Fibroblast of villous mesenchyme (primary cell): Measurements from ENCODE around the gene ZNF385B. TPM values are rescaled to one million over a fixed set of nuclear protein-coding genes. Genes with fewer than 3 reads are reported as not detected.

Experiments used
- DNase-seq: peaks from one replicate; pipeline ENCODE4 v3.0.0-alpha.2; 2010; ENCODE audit warnings: low read depth
- H3K4me3 ChIP-seq: 2 replicates; pipeline ENCODE4 v1.5.1; 2011; ENCODE audit warnings: low read depth, mild to moderate bottlenecking, low read length
- total RNA-seq: library from RNA; depleted of rRNA; stranded (reverse); fragments of >200 nt; gene quantifications from 2 replicates; pipeline ENCODE4 v1.2.3, GENCODE V29; 2012
- TF ChIP-seq, protein P1 (sequence below): IDR thresholded peaks from 2 replicates; pipeline ENCODE4 v1.5.1; 2012; ENCODE audit warnings: low read depth, mild to moderate bottlenecking, low read length; ENCODE audit not compliant: insufficient read depth

ZNF385B gene
- total RNA-seq, 1 donor = not detected

- no peak for DNase-seq
- TF ChIP-seq, protein P1, sequence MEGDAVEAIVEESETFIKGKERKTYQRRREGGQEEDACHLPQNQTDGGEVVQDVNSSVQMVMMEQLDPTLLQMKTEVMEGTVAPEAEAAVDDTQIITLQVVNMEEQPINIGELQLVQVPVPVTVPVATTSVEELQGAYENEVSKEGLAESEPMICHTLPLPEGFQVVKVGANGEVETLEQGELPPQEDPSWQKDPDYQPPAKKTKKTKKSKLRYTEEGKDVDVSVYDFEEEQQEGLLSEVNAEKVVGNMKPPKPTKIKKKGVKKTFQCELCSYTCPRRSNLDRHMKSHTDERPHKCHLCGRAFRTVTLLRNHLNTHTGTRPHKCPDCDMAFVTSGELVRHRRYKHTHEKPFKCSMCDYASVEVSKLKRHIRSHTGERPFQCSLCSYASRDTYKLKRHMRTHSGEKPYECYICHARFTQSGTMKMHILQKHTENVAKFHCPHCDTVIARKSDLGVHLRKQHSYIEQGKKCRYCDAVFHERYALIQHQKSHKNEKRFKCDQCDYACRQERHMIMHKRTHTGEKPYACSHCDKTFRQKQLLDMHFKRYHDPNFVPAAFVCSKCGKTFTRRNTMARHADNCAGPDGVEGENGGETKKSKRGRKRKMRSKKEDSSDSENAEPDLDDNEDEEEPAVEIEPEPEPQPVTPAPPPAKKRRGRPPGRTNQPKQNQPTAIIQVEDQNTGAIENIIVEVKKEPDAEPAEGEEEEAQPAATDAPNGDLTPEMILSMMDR = no peak
Observed at GRCh38 chr2:179550849-179551248, 310.6 kb downstream of the ZNF385B start.

DNA sequence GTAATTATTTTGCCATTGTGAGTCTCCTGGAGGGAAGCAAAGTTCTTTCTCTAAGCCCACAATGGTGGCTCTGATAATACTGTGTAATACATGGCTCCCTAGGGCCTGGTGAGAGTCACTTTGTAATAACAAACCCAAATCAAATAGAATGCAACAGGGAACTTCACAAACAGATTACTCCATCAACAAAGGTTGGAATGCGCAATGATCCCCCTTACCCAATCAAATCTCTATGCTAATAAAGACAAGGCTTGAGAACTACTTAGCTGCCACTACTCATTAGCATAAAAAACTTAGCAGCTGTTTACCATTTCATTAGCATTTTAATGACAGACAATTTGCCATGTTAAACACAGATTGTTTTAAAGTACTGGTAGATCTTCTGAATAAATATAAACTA is 311.2 kb downstream of the ZNF385B start:
- TF ChIP-seq, protein P1 = no peak
- H3K4me3 ChIP-seq = no peak overlapping the region
- no peak for DNase-seq

More at GRCh38 chr2:179550849-179551248, 310.6 kb downstream of the ZNF385B start:
- no peak overlapping the region for H3K4me3 ChIP-seq

- TF ChIP-seq, protein P1 = no peak
Observed at GRCh38 chr2:179546656-179547055, 314.8 kb downstream of the ZNF385B start.

DNA sequence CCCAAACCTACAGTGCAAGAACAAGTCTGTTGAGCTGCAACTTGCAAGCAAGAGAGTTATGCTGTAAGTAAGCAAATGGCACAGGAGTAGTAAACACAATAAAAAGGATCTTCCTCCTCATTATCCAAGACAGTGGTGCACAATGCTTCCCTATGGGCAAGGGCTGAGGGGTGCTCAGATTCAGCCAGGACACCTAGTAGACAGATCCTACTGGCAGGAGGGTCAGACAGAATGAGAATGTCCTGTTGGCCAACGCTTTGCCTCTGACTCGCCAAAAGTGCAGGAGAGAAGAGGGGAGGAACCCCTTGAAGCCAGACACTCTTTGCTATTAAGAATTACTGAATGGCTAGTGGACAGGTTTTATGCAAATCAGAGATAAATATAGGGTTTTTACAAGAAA is 316.4 kb downstream of the ZNF385B start:
- H3K4me3 ChIP-seq = no peak overlapping the region
- DNase-seq = no peak
- TF ChIP-seq, protein P1 = no peak

More at GRCh38 chr2:179546656-179547055, 314.8 kb downstream of the ZNF385B start:
- no peak for DNase-seq
- H3K4me3 ChIP-seq = no peak overlapping the region

DNA sequence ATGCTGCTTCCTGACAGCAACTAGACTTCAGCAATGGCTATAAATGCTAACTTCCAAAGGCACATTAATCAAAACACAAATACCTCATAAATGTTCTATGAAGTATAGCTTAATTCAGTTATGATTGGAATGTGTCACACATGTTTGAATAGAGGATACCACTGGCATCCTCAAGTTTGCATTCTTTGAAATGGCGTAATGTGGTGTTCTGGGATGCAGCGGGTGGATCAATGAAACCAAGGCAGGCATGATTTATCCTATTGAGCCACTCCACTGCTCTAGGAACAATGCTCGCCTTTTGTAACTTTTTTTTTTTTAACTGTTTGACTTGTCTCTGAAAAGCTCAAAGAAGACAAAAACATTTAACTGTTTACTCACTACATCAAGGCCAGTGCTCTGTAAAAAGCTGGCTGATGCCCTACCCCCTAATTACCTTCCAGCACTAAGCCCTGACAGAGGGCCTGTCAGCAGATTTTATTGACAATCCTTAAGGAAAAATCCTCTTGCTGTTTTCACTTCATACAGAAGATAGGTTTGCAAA is 318.0 kb downstream of the ZNF385B start:
- no peak overlapping the region for H3K4me3 ChIP-seq
- TF ChIP-seq, protein P1 = no peak
- DNase-seq = peak; percentile 22

DNA sequence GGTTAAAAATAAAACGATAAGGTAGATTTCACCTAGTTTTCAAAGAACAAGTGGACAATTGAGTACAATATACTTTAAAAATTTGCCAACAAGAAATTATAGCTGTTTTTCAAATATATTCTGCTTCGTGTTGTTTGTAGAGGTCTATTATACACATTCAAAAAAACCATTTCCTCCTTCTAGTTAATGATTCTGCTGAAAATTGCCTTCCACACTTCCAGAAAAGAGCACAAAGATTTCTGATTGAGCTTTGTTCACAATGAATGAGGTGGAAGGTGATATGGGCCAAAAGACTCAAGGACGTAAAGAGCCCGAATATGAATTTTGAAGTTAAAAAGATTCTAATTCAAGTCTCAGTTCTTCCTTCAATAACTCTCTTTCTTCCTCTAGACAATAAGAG is 319.8 kb downstream of the ZNF385B start:
- TF ChIP-seq, protein P1 = no peak
- DNase-seq = no peak

GRCh38 chr2:179539124-179539511 is 322.3 kb downstream of the ZNF385B start:
- TF ChIP-seq, protein P1 = no peak
- no peak for DNase-seq
- H3K4me3 ChIP-seq = no peak overlapping the region

More for the DNA sequence above, 319.8 kb downstream of the ZNF385B start:
- no peak overlapping the region for H3K4me3 ChIP-seq
